Jurkat, Clone E6-1 (cell line): Measurements from ENCODE around the gene CTCFL.

ENCODE experiments used
- DNase-seq: peaks from one replicate; pipeline ENCODE4 v3.0.0-alpha.2; 2011; ENCODE audit warnings: low read depth, low spot score
- H3K4me3 ChIP-seq: 2 replicates; pipeline ENCODE4 v1.5.1; 2011; ENCODE audit warnings: mild to moderate bottlenecking, low read length, control low read depth, moderate library complexity

Gene CTCFL

DNA sequence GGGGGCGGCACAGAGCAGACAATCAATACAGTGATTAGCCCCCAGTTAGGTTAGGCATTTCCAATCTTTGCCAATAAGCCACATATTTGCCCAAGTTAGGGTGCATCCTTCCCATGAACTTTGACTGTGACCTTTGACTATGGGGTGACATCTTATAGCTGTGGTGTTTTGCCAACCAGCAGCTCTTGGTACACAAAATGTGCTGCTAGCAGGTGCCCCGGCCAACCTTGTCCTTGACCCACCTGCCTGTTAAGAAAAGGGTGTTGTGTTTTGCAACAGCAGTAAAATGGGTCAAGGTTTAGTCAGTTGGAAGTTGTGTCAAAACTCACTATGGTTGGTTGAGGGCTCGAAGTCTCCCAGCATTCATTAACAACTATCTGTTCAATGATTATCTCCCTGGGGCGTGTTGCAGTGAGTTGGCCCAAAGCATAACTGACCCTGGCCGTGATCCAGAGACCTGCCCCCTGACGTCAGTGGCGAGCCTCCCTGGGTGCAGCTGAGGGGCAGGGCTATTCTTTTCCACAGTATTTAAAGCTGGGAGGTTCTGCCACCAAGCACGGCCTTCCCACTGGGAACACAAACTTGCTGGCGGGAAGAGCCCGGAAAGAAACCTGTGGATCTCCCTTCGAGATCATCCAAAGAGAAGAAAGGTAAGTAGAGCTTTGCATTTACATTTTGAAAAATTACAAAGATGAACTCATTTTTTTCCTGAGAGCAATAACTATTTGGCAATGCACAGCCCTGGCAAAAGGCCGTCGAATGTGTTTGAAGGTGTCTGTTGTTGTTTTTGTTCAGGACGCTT is 35.8 kb upstream of the CTCFL start, which contains the start of gene PCK1:
Gene PCK1 (plus strand): TSS at position 557 of the 802 bp plus-strand sequence. CDS start 302 bp downstream, outside the sequence.
- H3K4me3 ChIP-seq, result no peak within 1 kb of the TSS
- DNase-seq, result no peak

DNA sequence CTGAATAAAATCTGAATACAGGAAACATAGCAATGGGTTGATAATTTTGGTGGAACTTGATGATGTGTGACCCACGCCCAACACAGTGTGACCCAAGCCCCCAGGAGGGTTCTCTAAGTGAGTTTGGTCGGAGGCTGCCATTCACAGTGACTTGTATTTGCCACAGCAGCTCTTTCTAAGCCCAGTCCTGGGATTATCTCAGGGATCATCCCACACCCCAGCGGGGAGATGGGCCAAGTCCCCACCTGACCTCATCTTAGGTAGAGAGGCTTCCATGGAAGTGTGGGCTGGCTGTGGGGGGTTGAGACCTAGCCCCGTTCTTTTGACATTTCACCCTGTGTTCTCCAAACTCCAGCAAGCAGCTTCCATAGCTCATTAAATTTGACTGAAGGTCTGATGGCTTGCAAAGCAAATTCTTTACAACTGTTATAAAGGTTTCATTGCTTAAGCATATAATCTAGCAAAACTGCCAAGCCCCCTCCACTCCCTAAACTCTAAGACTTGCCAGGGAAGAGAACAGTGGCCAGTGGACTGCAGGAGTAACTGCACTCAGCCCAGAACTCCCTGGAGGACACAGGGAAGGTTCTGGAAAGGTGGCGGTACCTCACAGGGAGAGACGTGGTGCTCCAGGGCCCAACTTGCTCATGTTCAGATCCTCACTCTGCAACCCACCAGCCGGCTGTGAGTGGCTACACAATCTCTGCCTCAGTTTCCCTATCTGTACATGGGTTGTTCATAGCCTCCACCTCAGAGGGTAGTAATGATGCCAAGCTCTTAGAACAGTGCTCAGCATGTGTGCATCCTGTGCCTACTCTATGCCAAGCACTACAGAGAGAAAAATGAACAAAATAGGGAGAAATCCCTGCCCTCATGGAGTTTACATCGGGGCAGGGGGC is 35.0 kb upstream of the CTCFL start:
- DNase-seq, result no peak
- no peak overlapping the region for H3K4me3 ChIP-seq

DNA sequence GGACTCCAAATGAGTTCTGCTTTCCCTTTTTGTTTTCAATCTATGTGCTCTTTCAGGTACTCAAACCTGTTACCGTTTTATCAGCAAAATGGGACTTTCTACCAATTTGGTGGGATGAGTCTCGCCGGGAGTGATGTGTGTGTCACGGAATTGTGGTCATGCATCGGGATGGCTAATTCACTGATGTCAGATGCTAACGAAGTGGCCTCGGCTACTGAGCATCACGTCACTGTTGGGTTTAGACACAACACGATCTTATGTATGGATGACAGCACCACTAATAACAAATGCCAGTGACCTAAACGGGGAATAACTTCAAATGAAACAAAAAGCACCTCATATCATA is 34.3 kb upstream of the CTCFL start:
- DNase-seq, result no peak
- no peak overlapping the region for H3K4me3 ChIP-seq

- no peak overlapping the region for H3K4me3 ChIP-seq
Measured at GRCh38 chr20:57558614-57559288, 33.8 kb upstream of the CTCFL start.

DNA sequence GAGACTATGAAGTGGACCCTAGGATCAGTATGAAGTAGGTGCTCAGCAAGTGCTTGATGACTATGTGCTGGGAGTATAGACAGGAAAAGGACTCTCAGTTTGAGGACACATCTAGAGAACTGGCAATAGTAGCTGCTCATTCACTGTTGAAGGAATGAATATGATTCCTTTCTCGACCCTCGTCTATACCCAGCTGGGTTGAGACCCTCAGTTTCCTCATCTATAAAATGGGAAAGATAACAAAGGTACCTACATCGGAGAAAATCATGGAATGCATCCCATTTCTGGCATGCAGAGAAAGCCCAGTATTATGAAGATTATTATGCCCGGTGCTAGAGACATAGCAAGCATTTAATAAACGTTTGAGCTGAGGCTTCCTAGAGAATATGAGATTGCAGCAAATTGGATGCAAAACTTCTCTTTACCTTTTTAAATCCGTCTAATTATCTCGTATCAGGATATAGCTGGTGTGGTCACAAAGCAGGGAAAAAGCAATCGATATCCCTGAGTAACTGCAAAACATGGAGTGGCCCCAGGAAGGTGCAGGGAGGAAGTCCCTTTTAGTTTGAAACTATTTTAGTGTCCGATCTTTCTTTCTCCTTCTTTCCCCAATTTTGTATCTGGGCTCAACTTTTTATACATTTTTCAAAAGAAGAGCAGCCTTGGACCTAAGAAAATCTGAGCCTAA is 33.1 kb upstream of the CTCFL start:
- no peak for DNase-seq
- H3K4me3 ChIP-seq, result no peak overlapping the region

More at GRCh38 chr20:57558614-57559288, 33.8 kb upstream of the CTCFL start:
- no peak for DNase-seq

DNA sequence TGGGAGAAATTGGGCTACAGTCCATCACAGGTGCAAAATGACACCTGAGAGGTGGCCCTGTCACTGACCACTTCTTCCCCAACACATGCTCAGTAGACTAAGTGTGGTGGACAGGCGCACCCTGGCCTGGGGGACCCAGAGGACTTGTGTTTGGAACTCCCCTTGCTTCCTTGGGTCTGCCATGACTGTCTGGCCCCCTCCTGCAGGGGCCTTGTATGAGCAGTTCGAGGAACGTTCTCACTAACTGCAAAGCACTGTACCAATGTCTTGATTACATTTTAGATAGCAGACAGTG is 32.0 kb upstream of the CTCFL start:
- no peak overlapping the region for H3K4me3 ChIP-seq
- no peak for DNase-seq

DNA sequence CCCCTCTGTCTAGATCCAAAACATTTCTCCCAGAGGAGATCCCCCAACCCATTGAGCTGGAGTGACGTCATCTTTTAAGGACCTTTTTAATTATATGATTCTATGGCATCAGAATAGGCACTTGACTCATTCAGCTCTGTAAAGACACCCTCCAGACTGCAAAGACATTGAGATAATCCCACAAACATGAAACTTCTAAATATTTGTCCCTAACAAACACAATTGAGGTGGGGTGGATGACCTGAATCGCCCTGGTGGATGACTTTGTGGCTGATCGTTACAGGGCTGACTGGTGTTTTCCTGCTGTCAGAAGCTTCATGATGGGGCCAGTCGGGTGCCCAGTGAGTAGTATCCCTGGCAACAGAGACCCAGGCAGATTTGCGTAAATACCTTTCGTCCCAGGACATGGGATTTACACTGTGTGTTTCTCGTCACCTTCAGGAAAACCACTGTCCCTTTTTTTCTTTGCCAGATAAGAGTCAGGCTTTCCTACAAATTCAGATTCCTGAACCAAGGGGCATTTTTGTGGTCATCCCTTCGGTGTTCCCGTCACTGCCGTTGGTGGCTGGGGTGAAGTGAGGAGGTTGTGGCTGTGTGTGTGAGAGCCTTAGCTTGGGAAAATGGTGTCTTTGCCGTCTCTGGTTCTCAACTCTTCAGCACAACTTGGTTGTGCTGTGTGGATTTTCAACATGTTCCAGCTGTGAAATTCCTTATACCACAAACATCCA is 30.7 kb upstream of the CTCFL start:
- no peak overlapping the region for H3K4me3 ChIP-seq
- no peak for DNase-seq

DNA sequence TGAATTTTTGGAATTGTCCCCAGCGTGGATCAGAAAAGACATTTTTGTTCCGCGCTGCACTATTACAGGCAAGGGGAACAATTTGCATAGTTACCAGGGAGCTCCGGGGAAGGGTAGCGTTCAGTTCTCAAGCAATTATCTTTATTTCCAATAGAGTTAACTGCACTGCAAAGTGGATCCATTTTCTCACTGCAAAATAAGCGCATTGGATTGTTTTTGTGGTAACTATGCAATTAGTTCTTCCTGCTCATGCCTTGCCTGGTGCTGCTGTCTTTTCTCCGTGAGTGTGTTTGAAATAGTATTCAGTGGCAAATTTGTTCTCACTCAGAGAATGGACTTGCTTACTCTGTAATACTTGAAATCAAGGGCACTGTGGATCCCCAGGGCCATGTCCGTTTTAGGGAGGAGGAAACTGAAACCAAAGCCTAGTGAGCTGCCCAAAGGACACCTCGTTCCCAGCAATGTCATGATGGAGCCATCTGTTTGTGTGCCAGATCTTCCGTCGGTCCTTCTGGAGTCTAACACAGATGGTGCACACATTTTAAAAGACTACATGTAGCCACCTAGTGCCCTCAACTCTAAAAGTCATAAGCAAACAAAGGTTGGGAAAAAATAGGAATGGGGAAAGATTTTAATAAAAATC is 28.6 kb upstream of the CTCFL start:
- DNase-seq, result no peak
- no peak overlapping the region for H3K4me3 ChIP-seq

- DNase-seq, result no peak
- no peak overlapping the region for H3K4me3 ChIP-seq
Measured at GRCh38 chr20:57552471-57552870, 27.5 kb upstream of the CTCFL start.

- DNase-seq, result no peak
Measured at GRCh38 chr20:57548177-57549058, 23.5 kb upstream of the CTCFL start.

GRCh38 chr20:57546956-57547649 is 22.2 kb upstream of the CTCFL start:
- DNase-seq, result no peak

More at GRCh38 chr20:57548177-57549058, 23.5 kb upstream of the CTCFL start:
- no peak overlapping the region for H3K4me3 ChIP-seq

DNA sequence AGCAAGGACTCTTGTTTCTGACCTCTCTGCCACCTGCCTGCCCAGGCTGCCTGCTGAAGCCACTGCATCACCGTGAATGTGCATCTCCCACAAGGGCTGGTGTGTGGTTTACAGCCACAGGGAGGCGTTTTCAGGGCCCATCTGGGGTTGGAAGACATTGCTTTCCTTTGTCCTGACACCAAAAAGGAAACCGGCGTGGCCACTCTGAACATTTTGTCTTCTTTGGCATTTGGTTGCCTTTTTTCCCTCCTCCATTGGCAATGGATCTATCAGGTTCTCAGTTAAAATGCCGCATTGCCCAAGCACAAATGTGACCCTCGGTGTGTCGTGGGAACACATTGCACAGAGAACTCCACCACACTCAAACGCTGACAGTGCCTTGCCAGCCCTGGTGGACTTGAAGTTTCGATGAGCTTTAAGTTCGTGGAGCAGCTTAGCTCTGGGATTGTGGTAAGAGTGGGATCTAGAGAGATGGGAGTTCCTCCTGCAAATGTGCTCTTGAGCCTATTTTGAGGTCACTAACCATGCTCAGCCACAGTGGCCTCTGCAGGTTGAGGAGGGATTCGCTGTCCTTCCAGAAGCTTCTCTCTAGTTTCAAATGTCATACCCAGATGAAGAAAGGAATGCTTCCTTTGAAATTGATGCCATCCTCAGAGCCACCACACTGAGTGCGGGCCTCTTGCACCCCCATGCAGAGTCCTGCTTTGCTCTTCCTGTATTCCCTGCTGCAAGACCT is 21.2 kb upstream of the CTCFL start:
- no peak for DNase-seq
- H3K4me3 ChIP-seq, result no peak overlapping the region

More at GRCh38 chr20:57546956-57547649, 22.2 kb upstream of the CTCFL start:
- no peak overlapping the region for H3K4me3 ChIP-seq

- H3K4me3 ChIP-seq, result no peak overlapping the region
- no peak for DNase-seq
Measured at GRCh38 chr20:57544838-57545564, 20.1 kb upstream of the CTCFL start.

DNA sequence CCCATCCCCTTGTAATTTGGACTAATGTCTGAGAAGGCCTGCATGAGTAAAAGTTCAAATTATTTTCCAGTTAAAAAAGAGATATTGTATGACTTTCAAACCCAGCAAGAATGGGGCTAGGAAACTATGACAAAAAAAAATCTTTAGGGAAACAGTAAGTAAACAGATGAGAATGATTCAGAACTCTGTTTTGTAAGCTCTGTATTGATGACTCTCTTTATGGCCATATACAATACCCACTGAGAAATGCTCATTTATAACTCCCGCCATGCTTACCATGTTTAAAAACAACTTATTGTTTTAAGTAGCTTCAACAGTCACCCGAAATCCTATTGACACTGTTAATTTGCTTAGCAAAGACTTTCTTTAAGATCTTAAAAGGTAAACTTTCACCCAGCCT is 18.8 kb upstream of the CTCFL start:
- no peak overlapping the region for H3K4me3 ChIP-seq
- DNase-seq, result no peak

DNA sequence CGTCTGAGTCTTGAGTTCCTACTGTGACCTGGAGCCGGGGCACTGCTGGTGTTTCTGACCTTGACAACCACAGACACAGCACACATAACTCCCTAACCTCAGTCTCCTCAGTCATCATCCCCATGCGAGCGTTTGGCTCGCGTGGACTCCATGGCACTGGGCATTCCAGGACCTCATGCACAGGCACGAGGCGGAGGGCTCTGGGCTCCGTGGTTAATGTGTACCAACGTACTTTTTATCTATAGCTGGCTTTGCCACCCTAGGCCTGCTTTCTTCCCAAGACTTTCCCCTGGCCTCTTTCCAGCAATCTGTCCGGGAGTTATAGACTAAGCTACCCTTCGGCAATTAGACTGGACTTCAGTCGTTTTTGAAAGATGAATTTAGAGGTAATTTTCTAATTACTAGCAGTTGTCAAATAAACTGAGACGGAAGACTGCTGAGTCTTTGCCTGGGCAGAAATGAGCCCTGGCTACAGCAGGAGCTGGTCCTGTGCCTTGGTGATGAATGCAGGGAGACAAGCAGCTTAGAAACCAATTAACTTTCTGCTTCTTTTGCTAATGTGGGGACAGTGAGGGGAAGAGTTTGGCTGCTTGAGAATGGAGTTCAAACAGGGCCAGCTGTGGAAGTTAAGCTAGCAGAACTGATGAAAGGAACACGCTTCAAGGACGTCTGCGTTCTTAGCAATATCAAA is 16.1 kb upstream of the CTCFL start:
- H3K4me3 ChIP-seq, result no peak overlapping the region
- no peak for DNase-seq
